ENCODE results near the gene ADGRA1.

Gene ADGRA1

GRCh38 chr10:133124357-133125211 is 36.9 kb downstream of the ADGRA1 start:
- no peak overlapping the region for H2BK5ac ChIP-seq (ENCODE audit: low read depth, low read length, poor library complexity, severe bottlenecking)
- WGBS, result 39% methylated on average over 58 of the region's 58 CpGs
- no peak for DNase-seq
- peaks cover 6 to 30% of the 10 kb centered on the region in 2 experiments for H3K27me3 ChIP-seq (ENCODE audit: control insufficient read depth in 1 of 2, insufficient read depth in 1 of 2, low read length in 2 of 2)
- H3K4me2 ChIP-seq (ENCODE audit: low read length, poor library complexity, severe bottlenecking), result no peak overlapping the region
- no peak overlapping the region for H2BK15ac ChIP-seq (ENCODE audit: low read depth, poor library complexity, severe bottlenecking)
- H3K27ac ChIP-seq (ENCODE audit: low read length, poor library complexity, severe bottlenecking), result no peak overlapping the region
- H3K9ac ChIP-seq (ENCODE audit: low read length), result no peak overlapping the region
- H3K9me3 ChIP-seq (ENCODE audit: control insufficient read depth, low read length), result peaks cover 3% of the 10 kb centered on the region
- H3K18ac ChIP-seq (ENCODE audit: low read depth in 1 of 2, low read length in 2 of 2), result no peak overlapping the region
- no peak overlapping the region for H3K4me3 ChIP-seq (ENCODE audit: insufficient read depth in 1 of 2, low read depth in 1 of 2, low read length in 2 of 2)
- H4K91ac ChIP-seq (ENCODE audit: low read length), result no peak overlapping the region
- H3K4me1 ChIP-seq (ENCODE audit: control insufficient read depth, insufficient read depth, low read depth, low read length), result no peaks in the 10 kb centered on the region
- no peak overlapping the region for H4K8ac ChIP-seq (ENCODE audit: low read length)
- no peak overlapping the region for H2BK120ac ChIP-seq (ENCODE audit: low read depth, low read length)
- no peak overlapping the region for H3K4ac ChIP-seq (ENCODE audit: low read depth in 1 of 2, low read length in 2 of 2)
- H3K36me3 ChIP-seq (ENCODE audit: control insufficient read depth in 1 of 2, insufficient read depth in 2 of 2, low read depth in 1 of 2, low read length in 2 of 2), result no peaks in the 10 kb centered on the region
- no peak overlapping the region for H3K14ac ChIP-seq (ENCODE audit: low read length in 2 of 2)
- H2AK5ac ChIP-seq (ENCODE audit: low read length, severe bottlenecking), result no peak overlapping the region
- no peak overlapping the region for H3K23ac ChIP-seq (ENCODE audit: low read length in 2 of 2)
- H3K79me1 ChIP-seq (replicated peaks; ENCODE audit: low read length, poor library complexity, severe bottlenecking), result no peaks in the 10 kb centered on the region
- no peak overlapping the region for H2BK12ac ChIP-seq (ENCODE audit: low read length in 2 of 2)
- no peak overlapping the region for H2AFZ ChIP-seq (ENCODE audit: low read depth, low read length)

- H3K4me3 ChIP-seq (ENCODE audit: insufficient read depth in 1 of 2, low read depth in 1 of 2, low read length in 2 of 2), result no peak overlapping the region
- no peak overlapping the region for H2BK120ac ChIP-seq (ENCODE audit: low read depth, low read length)
- H3K9ac ChIP-seq (ENCODE audit: low read length), result no peak overlapping the region
- H2BK12ac ChIP-seq (ENCODE audit: low read length in 2 of 2), result no peak overlapping the region
- no peaks in the 10 kb centered on the region for H3K36me3 ChIP-seq (ENCODE audit: control insufficient read depth in 1 of 2, insufficient read depth in 2 of 2, low read depth in 1 of 2, low read length in 2 of 2)
- H3K79me1 ChIP-seq (replicated peaks; ENCODE audit: low read length, poor library complexity, severe bottlenecking), result no peaks in the 10 kb centered on the region
- no peak for DNase-seq
- H3K9me3 ChIP-seq (ENCODE audit: control insufficient read depth, low read length), result no peaks in the 10 kb centered on the region
- H3K4me2 ChIP-seq (ENCODE audit: low read length, poor library complexity, severe bottlenecking), result no peak overlapping the region
- no peak overlapping the region for H3K14ac ChIP-seq (ENCODE audit: low read length in 2 of 2)
- no peak overlapping the region for H2AK5ac ChIP-seq (ENCODE audit: low read length, severe bottlenecking)
- no peak overlapping the region for H3K18ac ChIP-seq (ENCODE audit: low read depth in 1 of 2, low read length in 2 of 2)
- H2AFZ ChIP-seq (ENCODE audit: low read depth, low read length), result no peak overlapping the region
- no peak overlapping the region for H2BK15ac ChIP-seq (ENCODE audit: low read depth, poor library complexity, severe bottlenecking)
- H3K4me1 ChIP-seq (ENCODE audit: control insufficient read depth, insufficient read depth, low read depth, low read length), result peaks cover 2% of the 10 kb centered on the region
- H3K4ac ChIP-seq (ENCODE audit: low read depth in 1 of 2, low read length in 2 of 2), result no peak overlapping the region
- H3K27me3 ChIP-seq (ENCODE audit: control insufficient read depth in 1 of 2, insufficient read depth in 1 of 2, low read length in 2 of 2), result peaks cover 6 to 35% of the 10 kb centered on the region in 2 experiments
- H2BK5ac ChIP-seq (ENCODE audit: low read depth, low read length, poor library complexity, severe bottlenecking), result no peak overlapping the region
- no peak overlapping the region for H3K23ac ChIP-seq (ENCODE audit: low read length in 2 of 2)
- H3K27ac ChIP-seq (ENCODE audit: low read length, poor library complexity, severe bottlenecking), result no peak overlapping the region
- H4K8ac ChIP-seq (ENCODE audit: low read length), result no peak overlapping the region
- H4K91ac ChIP-seq (ENCODE audit: low read length), result no peak overlapping the region
- WGBS, result 94% methylated on average over 6 of the region's 9 CpGs
These were observed 38.2 kb downstream of the ADGRA1 start for GRCh38 chr10:133125901-133126300.

GRCh38 chr10:133126431-133127290 is 38.9 kb downstream of the ADGRA1 start:
- no peak overlapping the region for H2AK5ac ChIP-seq (ENCODE audit: low read length, severe bottlenecking)
- no peak overlapping the region for H3K4me3 ChIP-seq (ENCODE audit: insufficient read depth in 1 of 2, low read depth in 1 of 2, low read length in 2 of 2)
- no peak overlapping the region for H4K91ac ChIP-seq (ENCODE audit: low read length)
- no peak overlapping the region for H3K4ac ChIP-seq (ENCODE audit: low read depth in 1 of 2, low read length in 2 of 2)
- H3K27ac ChIP-seq (ENCODE audit: low read length, poor library complexity, severe bottlenecking), result no peak overlapping the region
- H2BK12ac ChIP-seq (ENCODE audit: low read length in 2 of 2), result no peak overlapping the region
- H3K9ac ChIP-seq (ENCODE audit: low read length), result no peak overlapping the region
- H4K8ac ChIP-seq (ENCODE audit: low read length), result no peak overlapping the region
- H3K27me3 ChIP-seq (ENCODE audit: control insufficient read depth in 1 of 2, insufficient read depth in 1 of 2, low read length in 2 of 2), result peaks cover 6 to 35% of the 10 kb centered on the region in 2 experiments
- H2BK120ac ChIP-seq (ENCODE audit: low read depth, low read length), result no peak overlapping the region
- peaks cover 2% of the 10 kb centered on the region for H3K4me1 ChIP-seq (ENCODE audit: control insufficient read depth, insufficient read depth, low read depth, low read length)
- H3K4me2 ChIP-seq (ENCODE audit: low read length, poor library complexity, severe bottlenecking), result no peak overlapping the region
- H3K23ac ChIP-seq (ENCODE audit: low read length in 2 of 2), result no peak overlapping the region
- H2BK5ac ChIP-seq (ENCODE audit: low read depth, low read length, poor library complexity, severe bottlenecking), result no peak overlapping the region
- H2AFZ ChIP-seq (ENCODE audit: low read depth, low read length), result no peak overlapping the region
- no peaks in the 10 kb centered on the region for H3K79me1 ChIP-seq (replicated peaks; ENCODE audit: low read length, poor library complexity, severe bottlenecking)
- H2BK15ac ChIP-seq (ENCODE audit: low read depth, poor library complexity, severe bottlenecking), result no peak overlapping the region
- H3K14ac ChIP-seq (ENCODE audit: low read length in 2 of 2), result no peak overlapping the region
- H3K36me3 ChIP-seq (ENCODE audit: control insufficient read depth in 1 of 2, insufficient read depth in 2 of 2, low read depth in 1 of 2, low read length in 2 of 2), result no peaks in the 10 kb centered on the region
- DNase-seq, result no peak
- H3K18ac ChIP-seq (ENCODE audit: low read depth in 1 of 2, low read length in 2 of 2), result no peak overlapping the region
- WGBS, result 93% methylated on average over 57 of the region's 57 CpGs
- no peaks in the 10 kb centered on the region for H3K9me3 ChIP-seq (ENCODE audit: control insufficient read depth, low read length)

All from mesenchymal stem cell (in vitro differentiated cells and primary cell).